Vagina (tissue), 2 donors: Measurements from ENCODE around the gene CHRNA4. TPM values are rescaled to one million over a fixed set of nuclear protein-coding genes. Genes with fewer than 3 reads are reported as not detected.

ENCODE experiments used
- DNase-seq, 2 donors: peaks; one replicate each; pipeline ENCODE4 v3.0.0-alpha.2; 2017; ENCODE audit errors: extremely low spot score in 2 of 2
- H3K27ac ChIP-seq: fragments of 200-600 bp; sonication (generic); one replicate; pipeline ENCODE4 v1.5.1; 2019
- H3K27me3 ChIP-seq: fragments of 200-600 bp; sonication (generic); one replicate; pipeline ENCODE4 v1.5.1; 2019
- H3K36me3 ChIP-seq, 2 donors: fragments of 200-600 bp; sonication (generic); one replicate each; pipeline ENCODE4 v1.5.1; 2017 to 2019
- H3K4me1 ChIP-seq: fragments of 200-600 bp; sonication (generic); one replicate; pipeline ENCODE4 v1.5.1; 2019
- H3K4me3 ChIP-seq, 2 donors: fragments of 200-600 bp; sonication (generic); 1 replicate in 1 of 2; 2 replicates in 1 of 2; pipeline ENCODE4 v1.5.1; 2016 to 2019
- H3K9me3 ChIP-seq: fragments of 200-600 bp; sonication (generic); one replicate; pipeline ENCODE4 v1.5.1; 2019
- CTCF ChIP-seq, 3 experiments: fragments of 450-650 bp in 2 of 3; fragments of 200-600 bp in 1 of 3; sonication (generic) in 1 of 3; IDR thresholded peaks; one replicate each; pipeline ENCODE4 v1.5.1; 2017 to 2019; ENCODE audit warnings: antibody characterized with exemption in 3 of 3, mild to moderate bottlenecking in 2 of 3, moderate library complexity in 2 of 3
- POLR2A ChIP-seq, 2 donors: fragments of 450-650 bp; IDR thresholded peaks; one replicate each; pipeline ENCODE4 v1.6.1; 2017; ENCODE audit warnings: antibody characterized with exemption in 2 of 2, mild to moderate bottlenecking in 2 of 2, moderate library complexity in 2 of 2
- POLR2AphosphoS5 ChIP-seq, 2 donors: sonication (generic); formaldehyde crosslinking; IDR thresholded peaks; one replicate each; pipeline ENCODE4 v1.9.0; 2017; ENCODE audit warnings: antibody characterized with exemption in 2 of 2, mild to moderate bottlenecking in 2 of 2, low read depth in 1 of 2; ENCODE audit not compliant: insufficient read depth in 1 of 2
- intact Hi-C: fragments of 100-400 bp; cut with DNase I; formaldehyde crosslinking; loops from one replicate; pipeline ENCODE4 v1.15.1; 2023
- small RNA-seq: library from RNA; depleted of rRNA; stranded (forward); fragments of <200 nt; gene quantifications from one replicate; pipeline ENCODE3, GENCODE V24; 2016
- total RNA-seq: library from RNA; depleted of rRNA; stranded (reverse); fragments of >200 nt; gene quantifications from one replicate; pipeline ENCODE4 v1.2.3, GENCODE V29; 2016

CHRNA4 gene
- total RNA-seq, 1 donor from 2014 or later = 0.25 TPM

DNA sequence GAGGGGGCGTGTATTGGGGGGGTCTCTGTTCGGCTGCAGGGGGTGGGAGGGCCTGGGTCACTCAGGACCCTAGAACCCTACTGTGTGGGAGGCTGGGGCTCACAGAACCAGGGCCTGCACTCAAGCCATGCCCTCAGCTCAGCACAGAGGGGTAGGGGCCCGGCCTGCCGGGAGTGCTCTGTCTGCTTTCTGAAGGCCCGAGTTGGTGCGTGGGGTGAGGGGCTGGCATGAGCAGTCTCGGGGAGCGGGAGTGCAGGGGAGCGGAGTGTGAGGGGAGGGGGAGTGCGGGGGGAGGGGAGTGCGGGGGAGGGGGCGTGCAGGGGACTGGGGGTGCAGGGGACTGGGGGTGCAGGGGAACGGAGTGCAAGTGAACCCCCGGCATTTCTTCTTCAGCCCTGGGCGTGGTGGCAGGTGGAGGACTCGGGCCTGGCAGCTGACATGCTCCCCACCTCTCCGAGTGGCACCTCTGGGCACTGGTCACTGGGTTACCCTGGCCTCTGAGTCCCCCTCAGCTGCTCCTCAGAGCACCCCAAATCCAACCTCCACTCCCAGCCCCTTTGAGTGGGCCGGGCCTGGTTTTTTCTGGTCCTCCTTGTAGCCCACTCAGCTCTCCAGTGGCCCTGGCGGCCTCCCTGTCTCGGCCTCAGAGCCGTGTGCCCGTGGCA lies 67.1 kb downstream of the CHRNA4 start:
- TF ChIP-seq CTCF (IDR thresholded peaks at IDR 0.05) (no peak), POLR2A (IDR thresholded peaks at IDR 0.05) (no peak), POLR2AphosphoS5 (IDR thresholded peaks at IDR 0.05; ENCODE audit: insufficient read depth in 1 of 2, low read depth in 1 of 2) (no peak)
- H3K4me1 ChIP-seq = no peaks in the 10 kb centered on the region
- H3K4me3 ChIP-seq = no peak overlapping the region
- peaks cover 7% of the 10 kb centered on the region for H3K27me3 ChIP-seq
- no peak overlapping the region for H3K27ac ChIP-seq
- no peaks in the 10 kb centered on the region for H3K36me3 ChIP-seq
- no peak for DNase-seq
- intact Hi-C loops = no loop called here
- H3K9me3 ChIP-seq = no peaks in the 10 kb centered on the region

DNA sequence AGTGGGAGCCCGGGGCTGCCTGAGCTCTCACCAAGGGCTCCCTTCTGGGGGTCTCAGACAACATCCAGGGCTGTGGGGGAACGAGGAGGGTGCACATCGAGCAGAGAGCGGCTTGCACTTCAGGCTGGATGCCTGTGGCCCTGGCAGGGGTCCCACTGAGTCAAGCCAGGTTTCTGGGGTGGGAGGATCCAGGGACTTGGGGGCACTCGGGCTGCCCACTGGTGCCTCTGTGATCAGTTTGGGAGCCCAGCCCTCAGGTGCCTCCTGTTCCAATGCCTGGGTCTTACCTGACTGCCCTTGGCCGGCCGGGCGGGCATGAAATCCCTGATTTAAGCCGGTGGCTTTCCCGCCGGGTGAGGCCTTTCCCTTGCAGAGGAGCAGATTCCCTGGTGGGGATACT lies 67.7 kb downstream of the CHRNA4 start:
- intact Hi-C loops = no loop called here
- H3K4me1 ChIP-seq = no peaks in the 10 kb centered on the region

More for the DNA sequence above, 67.7 kb downstream of the CHRNA4 start:
- Histone ChIP-seq H3K36me3 (no peaks in the 10 kb centered on the region), H3K4me3 (no peak overlapping the region), H3K9me3 (no peaks in the 10 kb centered on the region), H3K27me3 (peaks cover 7% of the 10 kb centered on the region), H3K27ac (no peak overlapping the region)
- TF ChIP-seq POLR2AphosphoS5 (IDR thresholded peaks at IDR 0.05; ENCODE audit: insufficient read depth in 1 of 2, low read depth in 1 of 2) (no peak), CTCF (IDR thresholded peaks at IDR 0.05) (no peak), POLR2A (IDR thresholded peaks at IDR 0.05) (no peak)
- no peak for DNase-seq

Small RNA genes within 50 kb of the gene (small RNA-seq; reads per million reads assigned to genes)
- not detected for gene RNU6-994P

Other genes starting within 250 kb of the CHRNA4 start
- 27.7 TPM for gene YTHDF1, start 145.2 kb downstream of the CHRNA4 start, total RNA-seq
- 2.7 TPM for gene BIRC7, start 125.4 kb downstream of the CHRNA4 start, total RNA-seq
- not detected for gene NKAIN4, start 106.9 kb downstream of the CHRNA4 start, total RNA-seq
- 44.7 TPM for gene ARFGAP1, start 88.5 kb downstream of the CHRNA4 start, total RNA-seq
- gene COL20A1, start 68.2 kb downstream of the CHRNA4 start, total RNA-seq = not detected
- gene KCNQ2, start 111.3 kb upstream of the CHRNA4 start, total RNA-seq = 1.2 TPM
- 9.8 TPM for gene EEF1A2, start 137.7 kb upstream of the CHRNA4 start, total RNA-seq
- 198 TPM for gene PPDPF, start 159.4 kb upstream of the CHRNA4 start, total RNA-seq
- gene PTK6, start 176.0 kb upstream of the CHRNA4 start, total RNA-seq = 25.8 TPM
- not detected for gene SRMS, start 186.4 kb upstream of the CHRNA4 start, total RNA-seq
- not detected for gene FNDC11, start 192.8 kb upstream of the CHRNA4 start, total RNA-seq
- gene HELZ2, start 212.9 kb upstream of the CHRNA4 start, total RNA-seq = 31.4 TPM